AG09319 (cell line): ENCODE measurements around the gene FCER1G.

Experiments used
- DNase-seq: peaks from one replicate; pipeline ENCODE4 v3.0.0-alpha.2; 2010; ENCODE audit warnings: low read depth; ENCODE audit errors: extremely low read depth
- TF ChIP-seq, protein P1 (sequence below): IDR thresholded peaks from 2 replicates; pipeline ENCODE4 v1.5.1; 2011; ENCODE audit warnings: low read depth, mild to moderate bottlenecking, inconsistent platforms, low read length, moderate library complexity

Gene FCER1G

DNA sequence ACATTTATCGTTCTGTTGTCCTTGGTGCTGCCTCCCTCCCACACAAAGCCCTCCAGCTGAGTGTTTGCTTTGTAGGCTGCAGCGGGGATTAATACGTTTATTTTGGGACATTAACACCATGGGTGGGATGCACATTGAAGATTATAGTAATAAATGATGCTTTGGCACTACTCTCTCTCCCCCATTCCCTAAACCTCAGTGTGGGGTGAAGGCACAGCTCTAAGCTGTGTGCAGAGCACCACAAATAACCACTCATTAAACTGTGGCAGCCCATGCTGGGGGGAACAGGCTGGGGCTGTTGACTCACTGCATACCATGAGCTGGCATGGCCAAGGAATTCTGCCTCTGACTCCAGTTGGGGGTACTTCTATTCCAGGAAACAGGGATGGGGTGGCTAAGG, 51.1 kb downstream of the FCER1G start:
- TF ChIP-seq, protein P1, sequence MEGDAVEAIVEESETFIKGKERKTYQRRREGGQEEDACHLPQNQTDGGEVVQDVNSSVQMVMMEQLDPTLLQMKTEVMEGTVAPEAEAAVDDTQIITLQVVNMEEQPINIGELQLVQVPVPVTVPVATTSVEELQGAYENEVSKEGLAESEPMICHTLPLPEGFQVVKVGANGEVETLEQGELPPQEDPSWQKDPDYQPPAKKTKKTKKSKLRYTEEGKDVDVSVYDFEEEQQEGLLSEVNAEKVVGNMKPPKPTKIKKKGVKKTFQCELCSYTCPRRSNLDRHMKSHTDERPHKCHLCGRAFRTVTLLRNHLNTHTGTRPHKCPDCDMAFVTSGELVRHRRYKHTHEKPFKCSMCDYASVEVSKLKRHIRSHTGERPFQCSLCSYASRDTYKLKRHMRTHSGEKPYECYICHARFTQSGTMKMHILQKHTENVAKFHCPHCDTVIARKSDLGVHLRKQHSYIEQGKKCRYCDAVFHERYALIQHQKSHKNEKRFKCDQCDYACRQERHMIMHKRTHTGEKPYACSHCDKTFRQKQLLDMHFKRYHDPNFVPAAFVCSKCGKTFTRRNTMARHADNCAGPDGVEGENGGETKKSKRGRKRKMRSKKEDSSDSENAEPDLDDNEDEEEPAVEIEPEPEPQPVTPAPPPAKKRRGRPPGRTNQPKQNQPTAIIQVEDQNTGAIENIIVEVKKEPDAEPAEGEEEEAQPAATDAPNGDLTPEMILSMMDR, result no peak
- no peak for DNase-seq

DNA sequence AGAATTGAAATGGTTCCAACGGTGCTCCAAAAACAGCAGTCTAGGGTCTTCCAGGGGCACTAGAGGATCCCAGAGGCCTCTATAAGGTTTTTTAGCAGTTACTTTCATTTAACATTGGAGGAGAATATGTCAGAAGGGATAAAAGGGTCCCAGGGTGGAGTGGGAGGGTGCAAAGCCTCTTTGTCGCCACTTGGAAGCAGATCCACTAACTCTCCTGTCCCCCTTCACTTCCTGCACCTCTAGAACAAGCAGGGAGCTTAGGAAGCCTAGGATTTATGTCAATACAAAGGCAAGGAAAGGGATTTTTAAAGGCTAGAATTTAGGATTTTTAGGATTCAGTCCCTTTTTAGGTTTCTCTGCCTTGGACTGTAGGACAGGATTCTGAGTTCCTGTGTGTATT, 51.7 kb downstream of the FCER1G start:
- no peak for DNase-seq
- TF ChIP-seq, protein P1, result no peak

DNA sequence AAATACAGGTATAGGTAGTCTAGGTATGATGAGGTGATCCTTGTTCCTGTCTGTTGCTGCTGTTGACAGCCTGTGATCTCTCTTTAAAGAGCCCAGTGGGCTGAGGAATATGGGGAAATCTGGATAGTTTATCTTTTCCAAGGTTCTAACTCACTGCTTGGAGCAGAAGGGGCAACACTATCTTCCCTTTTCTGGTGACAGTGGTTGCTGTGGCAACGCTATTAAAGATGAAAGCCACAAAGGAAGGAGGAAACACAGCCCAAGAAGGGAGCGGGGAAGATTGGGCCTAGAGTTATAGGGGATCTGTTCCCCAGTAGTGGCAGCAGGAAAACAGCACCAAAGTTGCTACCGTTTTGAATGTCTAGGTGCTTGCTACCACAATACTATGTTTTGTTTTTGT, 52.2 kb downstream of the FCER1G start:
- no peak for DNase-seq
- TF ChIP-seq, protein P1, result no peak
